ENCODE measurements around the gene ANKRD42. TPM values are rescaled to one million over a fixed set of nuclear protein-coding genes. Genes with fewer than 3 reads are reported as not detected.

ANKRD42 gene
- total and polyA plus RNA-seq, 2 of the 8 experiments (the other 6 are each of a cell fraction or from before 2014, with no cell fraction given): 2.0 to 5.5 TPM

DNA sequence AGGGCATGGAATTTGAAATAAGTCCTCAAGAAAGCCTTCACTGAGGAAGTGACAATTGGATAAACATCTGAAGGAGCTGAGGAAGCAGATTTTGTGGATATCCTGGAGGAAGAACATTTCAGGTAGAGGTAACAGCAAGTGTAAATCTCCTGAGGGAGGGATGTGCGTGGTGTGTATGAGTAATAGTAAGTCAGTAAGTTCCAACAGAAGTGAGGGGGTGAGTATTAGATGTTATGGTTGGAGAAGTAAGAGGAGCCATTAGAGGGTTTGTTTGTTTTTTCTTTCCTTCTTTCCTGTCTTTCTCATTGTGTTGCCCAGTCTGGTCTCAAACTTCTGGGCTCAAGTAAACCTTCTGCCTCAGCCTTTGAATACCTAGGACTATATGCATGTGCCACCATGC lies 29.0 kb downstream of the ANKRD42 start:
- Histone ChIP-seq H3K18ac (ENCODE audit: extremely low read depth, low read length) (no peak overlapping the region), H3K9me3 (ENCODE audit: insufficient read depth in 2 of 2, low read depth in 1 of 2, low read length in 1 of 2) (no peaks in the 10 kb centered on the region), H4K20me1 (replicated peaks in 1 of 2; ENCODE audit: control insufficient read depth in 1 of 2, insufficient read depth in 2 of 2, low read length in 2 of 2) (no peaks in the 10 kb centered on the region), H3K9ac (replicated peaks in 1 of 4; ENCODE audit: extremely low read depth in 1 of 4, low read depth in 3 of 4, low read length in 3 of 4) (no peak overlapping the region), H4K5ac (ENCODE audit: insufficient read length, low read depth, low read length) (no peak overlapping the region), H2AFZ (ENCODE audit: low read length) (no peak overlapping the region), H2BK12ac (ENCODE audit: low read depth, low read length) (no peak overlapping the region), H3K79me1 (ENCODE audit: low read depth, low read length) (no peaks in the 10 kb centered on the region), H3K4ac (replicated peaks; ENCODE audit: insufficient read length, low read depth, low read length) (no peak overlapping the region), H3K4me3 (ENCODE audit: extremely low read depth in 1 of 4, insufficient read depth in 2 of 4, low read depth in 3 of 4, low read length in 4 of 4) (no peak overlapping the region), H3K4me2 (ENCODE audit: insufficient read depth in 1 of 2, low read depth in 2 of 2, low read length in 2 of 2) (no peak overlapping the region), H3K23me2 (ENCODE audit: low read depth, low read length) (no peaks in the 10 kb centered on the region), H4K8ac (ENCODE audit: extremely low read depth, insufficient read depth, low read length) (no peak overlapping the region), H2BK20ac (ENCODE audit: low read length) (no peak overlapping the region), H2BK120ac (replicated peaks; ENCODE audit: low read depth, low read length) (no peak overlapping the region), H4K91ac (replicated peaks; ENCODE audit: insufficient read length, low read length) (no peak overlapping the region), H3K23ac (ENCODE audit: insufficient read length) (no peak overlapping the region), H3K27ac (ENCODE audit: low read depth, low read length) (no peak overlapping the region), H2BK15ac (ENCODE audit: low read length) (no peak overlapping the region), H3K56ac (replicated peaks; ENCODE audit: insufficient read length, low read depth, low read length) (no peak overlapping the region), H3K27me3 (replicated peaks in 1 of 4; ENCODE audit: control insufficient read depth in 3 of 4, extremely low read depth in 1 of 4, insufficient read depth in 3 of 4, low read length in 3 of 4) (no peaks in the 10 kb centered on the region), H3K79me2 (ENCODE audit: control insufficient read depth in 1 of 2, insufficient read depth in 2 of 2, low read length in 2 of 2) (no peaks in the 10 kb centered on the region), H3K14ac (ENCODE audit: insufficient read length) (no peak overlapping the region), H3K36me3 (ENCODE audit: control insufficient read depth in 2 of 4, insufficient read depth in 4 of 4, low read length in 3 of 4) (no peaks in the 10 kb centered on the region), H3K4me1 (replicated peaks in 1 of 4; ENCODE audit: control insufficient read depth in 3 of 4, insufficient read depth in 4 of 4, low read length in 3 of 4) (no peaks in the 10 kb centered on the region), H2AK5ac (ENCODE audit: low read depth, low read length) (no peak overlapping the region), H2BK5ac (ENCODE audit: low read depth, low read length) (no peak overlapping the region)
- ChIA-PET CTCF (ENCODE audit: partially characterized antibody) (interaction anchor here (1.0 to 6.0 kb wide), 5 partner anchors 12 to 597 kb away, joined by 3 to 32 read pairs (median 3); no protein-coding TSS in a partner anchor), POLR2A (ENCODE audit: partially characterized antibody) (no interaction called here)
- no peak for DNase-seq (ENCODE audit: low read depth in 1 of 2, low spot score in 2 of 2)
- no peak for FAIRE-seq
- 83% methylated on average over 1 of the region's 1 CpG; no CpG with 5 or more reads in 1 of the 2 experiments for WGBS, 2 experiments (ENCODE audit: extremely low coverage in 1 of 2, insufficient coverage in 1 of 2, insufficient read length in 1 of 2, insufficient replicate concordance in 2 of 2, low coverage in 1 of 2, low lambda C conversion rate in 2 of 2, missing lambda C conversion rate in 1 of 2)
- no peak for TF ChIP-seq SAP30 (IDR thresholded peaks at IDR 0.05; ENCODE audit: insufficient read depth, insufficient replicate concordance, low read length)
- no peak for TF ChIP-seq ZNF274 (IDR thresholded peaks at IDR 0.05; ENCODE audit: borderline replicate concordance, extremely low read depth, low read length)
- TF ChIP-seq KDM5A (IDR thresholded peaks at IDR 0.05; ENCODE audit: low read length): no peak
- no peak for TF ChIP-seq EP300 (IDR thresholded peaks at IDR 0.05; ENCODE audit: borderline replicate concordance in 1 of 2, low read depth in 2 of 2, low read length in 2 of 2)

Measured in H1 (cell line).